ENCODE data around the gene PDK2. TPM values are rescaled to one million over a fixed set of nuclear protein-coding genes. Genes with fewer than 3 reads are reported as not detected.

The PDK2 gene
- polyA plus RNA-seq, 1 experiment: 155 TPM

- Histone ChIP-seq H3K36me3 (ENCODE audit: control insufficient read depth, insufficient read depth, low read length) (peaks cover 15% of the 10 kb centered on the region), H3K4me3 (ENCODE audit: low read depth, low read length) (no peak overlapping the region), H3K27me3 (ENCODE audit: control insufficient read depth, insufficient read depth, low read length) (no peaks in the 10 kb centered on the region)
- peak; percentile 98 for TF ChIP-seq CTCF (IDR thresholded peaks at IDR 0.05; ENCODE audit: insufficient read depth, low read depth, low read length)
- no peak for DNase-seq (ENCODE audit: low read depth)
- POLR2A ChIA-PET: no interaction called here
- CTCF ChIA-PET: interaction anchor here (0.5 to 2.7 kb wide), 38 partner anchors 9 to 661 kb away, joined by 3 to 102 read pairs (median 6); partner anchors contain the start of genes DLX3, ITGA3 and SAMD14
Observed at GRCh38 chr17:50087246-50087911, 7.8 kb upstream of the PDK2 start.

DNA sequence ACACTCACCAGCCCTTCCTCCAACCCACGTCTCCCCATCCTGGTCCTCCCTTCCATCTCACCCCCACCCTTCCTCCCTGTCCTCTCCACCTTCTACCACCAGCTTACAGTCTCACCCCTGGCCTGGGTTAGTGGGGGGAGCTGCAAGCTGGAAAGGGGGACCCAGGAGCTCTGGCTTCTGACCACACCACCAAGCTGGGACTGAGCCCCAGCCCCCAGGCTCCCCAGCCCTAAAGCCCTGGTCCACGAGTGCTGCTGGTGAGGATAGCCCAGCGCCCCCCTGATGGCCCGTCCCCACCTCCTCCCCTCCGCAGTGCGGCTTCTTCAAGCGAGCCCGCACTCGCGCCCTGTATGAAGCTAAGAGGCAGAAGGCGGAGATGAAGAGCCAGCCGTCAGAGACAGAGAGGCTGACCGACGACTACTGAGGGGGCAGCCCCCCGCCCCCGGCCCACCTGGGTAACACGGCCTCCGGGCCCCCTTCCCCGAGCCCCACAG is 7.2 kb upstream of the PDK2 start:
- ChIA-PET POLR2A (no interaction called here), CTCF (interaction anchor here (0.5 to 2.7 kb wide), 36 partner anchors 8 to 662 kb away, joined by 3 to 102 read pairs (median 6); partner anchors contain the start of genes DLX3, ITGA3 and SAMD14)
- Histone ChIP-seq H3K36me3 (ENCODE audit: control insufficient read depth, insufficient read depth, low read length) (peaks cover 15% of the 10 kb centered on the region), H3K27me3 (ENCODE audit: control insufficient read depth, insufficient read depth, low read length) (no peaks in the 10 kb centered on the region), H3K4me3 (ENCODE audit: low read depth, low read length) (no peak overlapping the region)
- DNase-seq (ENCODE audit: low read depth): no peak
- TF ChIP-seq CTCF (IDR thresholded peaks at IDR 0.05; ENCODE audit: insufficient read depth, low read depth, low read length): no peak

DNA sequence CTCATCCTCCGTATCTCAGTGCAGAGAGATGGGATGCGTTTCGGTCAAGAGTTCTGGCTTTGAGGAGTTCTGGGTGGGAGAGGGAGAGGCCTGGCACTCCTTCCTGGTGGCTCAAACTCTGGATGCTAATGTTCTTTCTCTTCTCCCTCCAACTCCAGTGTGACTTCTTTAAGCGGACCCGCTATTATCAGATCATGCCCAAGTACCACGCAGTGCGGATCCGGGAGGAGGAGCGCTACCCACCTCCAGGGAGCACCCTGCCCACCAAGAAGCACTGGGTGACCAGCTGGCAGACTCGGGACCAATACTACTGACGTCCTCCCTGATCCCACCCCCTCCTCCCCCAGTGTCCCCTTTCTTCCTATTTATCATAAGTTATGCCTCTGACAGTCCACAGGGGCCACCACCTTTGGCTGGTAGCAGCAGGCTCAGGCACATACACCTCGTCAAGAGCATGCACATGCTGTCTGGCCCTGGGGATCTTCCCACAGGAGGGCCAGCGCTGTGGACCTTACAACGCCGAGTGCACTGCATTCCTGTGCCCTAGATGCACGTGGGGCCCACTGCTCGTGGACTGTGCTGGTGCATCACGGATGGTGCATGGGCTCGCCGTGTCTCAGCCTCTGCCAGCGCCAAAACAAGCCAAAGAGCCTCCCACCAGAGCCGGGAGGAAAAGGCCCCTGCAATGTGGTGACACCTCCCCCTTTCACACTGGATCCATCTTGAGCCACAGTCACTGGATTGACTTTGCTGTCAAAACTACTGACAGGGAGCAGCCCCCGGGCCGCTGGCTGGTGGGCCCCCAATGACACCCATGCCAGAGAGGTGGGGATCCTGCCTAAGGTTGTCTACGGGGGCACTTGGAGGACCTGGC is 6.0 kb upstream of the PDK2 start:
- no peak for DNase-seq (ENCODE audit: low read depth)
- ChIA-PET CTCF (interaction anchor here (2.6 kb wide), 1 partner anchor 92 kb away, joined by 39 read pairs; the partner anchor contains the start of gene DLX3), POLR2A (no interaction called here)
- peaks cover 15% of the 10 kb centered on the region for H3K36me3 ChIP-seq (ENCODE audit: control insufficient read depth, insufficient read depth, low read length)
- no peak for TF ChIP-seq CTCF (IDR thresholded peaks at IDR 0.05; ENCODE audit: insufficient read depth, low read depth, low read length)
- no peaks in the 10 kb centered on the region for H3K27me3 ChIP-seq (ENCODE audit: control insufficient read depth, insufficient read depth, low read length)
- H3K4me3 ChIP-seq (ENCODE audit: low read depth, low read length): no peak overlapping the region

DNA sequence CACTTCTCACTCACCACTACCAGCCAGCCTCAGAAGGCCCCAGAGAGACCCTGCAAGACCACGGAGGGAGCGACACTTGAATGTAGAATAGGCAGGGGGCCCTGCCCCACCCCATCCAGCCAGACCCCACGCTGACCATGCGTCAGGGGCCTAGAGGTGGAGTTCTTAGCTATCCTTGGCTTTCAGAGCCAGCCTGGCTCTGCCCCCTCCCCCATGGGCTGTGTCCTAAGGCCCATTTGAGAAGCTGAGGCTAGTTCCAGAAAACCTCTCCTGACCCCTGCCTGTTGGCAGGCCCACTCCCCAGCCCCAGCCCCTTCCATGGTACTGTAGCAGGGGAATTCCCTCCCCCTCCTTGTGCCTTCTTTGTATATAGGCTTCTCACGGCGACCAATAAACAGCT is 5.1 kb upstream of the PDK2 start:
- Histone ChIP-seq H3K4me3 (ENCODE audit: low read depth, low read length) (no peak overlapping the region), H3K27me3 (ENCODE audit: control insufficient read depth, insufficient read depth, low read length) (no peaks in the 10 kb centered on the region), H3K36me3 (ENCODE audit: control insufficient read depth, insufficient read depth, low read length) (peaks cover 15% of the 10 kb centered on the region)
- POLR2A ChIA-PET: no interaction called here
- no peak for DNase-seq (ENCODE audit: low read depth)
- CTCF ChIA-PET: interaction anchor here (1.2 to 7.2 kb wide), 4 partner anchors 49 to 206 kb away, joined by 3 to 116 read pairs (median 42); no protein-coding TSS in a partner anchor
- TF ChIP-seq CTCF (IDR thresholded peaks at IDR 0.05; ENCODE audit: insufficient read depth, low read depth, low read length): no peak
